ENCODE data around the gene NMRAL1. TPM values are rescaled to one million over a fixed set of nuclear protein-coding genes. Genes with fewer than 3 reads are reported as not detected.

The NMRAL1 gene
- polyA plus RNA-seq: 13.5 and 17.8 TPM in 2 replicates

GRCh38 chr16:4474192-4474961, at the start of gene NMRAL1:
Gene NMRAL1, minus strand, starts transcription at chr16:4474625. Its CDS starts 493 bp downstream, at chr16:4474132.

GRCh38 chr16:4475880-4476788, 1.7 kb upstream of the NMRAL1 start, which contains the start of gene HMOX2:
Gene HMOX2, plus strand, starts transcription at chr16:4476398. Its CDS starts 29,127 bp downstream, at chr16:4505525.

DNA sequence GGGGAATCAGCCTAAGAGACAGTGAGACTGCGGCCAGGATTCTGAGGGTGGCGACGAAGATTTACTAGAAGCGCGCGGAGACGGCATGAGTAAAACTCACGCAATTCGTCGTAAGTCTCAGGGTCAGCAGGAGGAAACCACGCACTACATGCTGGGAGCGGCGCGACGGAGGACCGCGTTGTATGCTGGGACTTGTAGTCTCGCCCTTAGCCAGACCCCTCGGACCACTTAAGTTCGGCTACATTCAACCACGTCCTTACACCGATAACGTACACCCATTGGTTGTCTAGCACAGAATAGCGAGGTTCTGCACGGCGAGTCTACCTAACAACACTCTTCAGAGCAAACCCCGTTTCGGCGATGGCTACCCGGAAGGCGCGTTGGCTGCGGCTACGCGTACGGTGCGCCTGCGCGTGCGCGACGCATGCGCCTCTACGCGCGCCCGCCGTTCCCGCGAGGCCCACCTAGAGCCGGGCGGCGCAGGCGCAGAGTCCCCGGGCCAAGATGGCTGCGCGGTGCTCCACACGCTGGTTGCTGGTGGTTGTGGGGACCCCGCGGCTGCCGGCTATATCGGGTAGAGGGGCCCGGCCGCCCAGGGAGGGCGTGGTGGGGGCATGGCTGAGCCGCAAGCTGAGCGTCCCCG, 48.9 kb downstream of the NMRAL1 start, which contains the start of gene DNAJA3:
Gene DNAJA3 (plus strand): TSS at position 491 of the 643 bp plus-strand sequence. CDS start 14 bp downstream, at position 505.

GRCh38 chr16:4416200-4417032, 58.0 kb downstream of the NMRAL1 start, which contains the start of gene CORO7:
Gene CORO7, minus strand, starts transcription at chr16:4416596. Its CDS starts 78 bp downstream, at chr16:4416518.

Other genes starting within 250 kb of the NMRAL1 start
- not detected in 2 replicates for gene SRL, start 232.5 kb downstream of the NMRAL1 start, polyA plus RNA-seq
- gene TFAP4, start 201.6 kb downstream of the NMRAL1 start, polyA plus RNA-seq: 0.34 and 0.40 TPM in 2 replicates
- gene GLIS2, start 158.6 kb downstream of the NMRAL1 start, polyA plus RNA-seq: 0.08 TPM in 1 of 2 replicates, not detected in the other
- gene PAM16, start 123.3 kb downstream of the NMRAL1 start, polyA plus RNA-seq: 48.1 and 61.9 TPM in 2 replicates
- 0.11 TPM in 1 of 2 replicates, not detected in the other for gene VASN, start 102.8 kb downstream of the NMRAL1 start, polyA plus RNA-seq
- gene CORO7, start 58.0 kb downstream of the NMRAL1 start, polyA plus RNA-seq: 0.38 and 0.95 TPM in 2 replicates
- gene DNAJA3, start 48.8 kb downstream of the NMRAL1 start, polyA plus RNA-seq: 22.6 and 28.8 TPM in 2 replicates
- 109 and 149 TPM in 2 replicates for gene HMOX2, start 1.8 kb upstream of the NMRAL1 start, polyA plus RNA-seq
- gene CDIP1, start 64.1 kb upstream of the NMRAL1 start, polyA plus RNA-seq: 32.6 and 51.1 TPM in 2 replicates
- gene C16orf96, start 81.7 kb upstream of the NMRAL1 start, polyA plus RNA-seq: not detected in 2 replicates
- gene UBALD1, start 140.3 kb upstream of the NMRAL1 start, polyA plus RNA-seq: 1.7 and 2.7 TPM in 2 replicates
- gene MGRN1, start 150.2 kb upstream of the NMRAL1 start, polyA plus RNA-seq: 0.22 and 1.2 TPM in 2 replicates
- gene NUDT16L1, start 218.9 kb upstream of the NMRAL1 start, polyA plus RNA-seq: 10.8 and 19.1 TPM in 2 replicates